Measurements from ENCODE around the gene SLC36A4.

The SLC36A4 gene

GRCh38 chr11:93143186-93143585 lies 54.6 kb downstream of the SLC36A4 start:
- ChIA-PET POLR2A (ENCODE audit: low non-redundant PET) (no interaction called here), CTCF (no interaction called here)
- TF ChIP-seq CTCF (conservative IDR thresholded peaks at IDR 0.05; ENCODE audit: low read depth): no peak
- no peak for DNase-seq (ENCODE audit: low spot score)
- no peak overlapping the region for H3K27ac ChIP-seq

- DNase-seq (ENCODE audit: low spot score): no peak
- ChIA-PET CTCF (no interaction called here), POLR2A (ENCODE audit: low non-redundant PET) (no interaction called here)
- TF ChIP-seq CTCF (conservative IDR thresholded peaks at IDR 0.05; ENCODE audit: low read depth): no peak
- H3K27ac ChIP-seq: no peak overlapping the region
Measured at GRCh38 chr11:93133488-93134109, 64.2 kb downstream of the SLC36A4 start.

GRCh38 chr11:93132836-93133235 lies 65.0 kb downstream of the SLC36A4 start:
- CTCF ChIA-PET: interaction anchor here (0.6 kb wide), 1 partner anchor 16 kb away, joined by 4 read pairs; no protein-coding TSS in a partner anchor
- no peak overlapping the region for H3K27ac ChIP-seq
- POLR2A ChIA-PET (ENCODE audit: low non-redundant PET): no interaction called here
- DNase-seq (ENCODE audit: low spot score): no peak
- no peak for TF ChIP-seq CTCF (conservative IDR thresholded peaks at IDR 0.05; ENCODE audit: low read depth)

- DNase-seq (ENCODE audit: low spot score): no peak
- no peak for TF ChIP-seq CTCF (conservative IDR thresholded peaks at IDR 0.05; ENCODE audit: low read depth)
- POLR2A ChIA-PET (ENCODE audit: low non-redundant PET): no interaction called here
- no peak overlapping the region for H3K27ac ChIP-seq
- CTCF ChIA-PET: no interaction called here
Measured at GRCh38 chr11:93131709-93132108, 66.1 kb downstream of the SLC36A4 start.

- TF ChIP-seq CTCF (conservative IDR thresholded peaks at IDR 0.05; ENCODE audit: low read depth): no peak
- CTCF ChIA-PET: no interaction called here
- POLR2A ChIA-PET (ENCODE audit: low non-redundant PET): no interaction called here
- H3K27ac ChIP-seq: no peak overlapping the region
- no peak for DNase-seq (ENCODE audit: low spot score)
Measured at GRCh38 chr11:93128574-93128973, 69.2 kb downstream of the SLC36A4 start.

GRCh38 chr11:93123351-93123898 lies 74.4 kb downstream of the SLC36A4 start:
- DNase-seq (ENCODE audit: low spot score): no peak
- H3K27ac ChIP-seq: no peak overlapping the region
- ChIA-PET CTCF (no interaction called here), POLR2A (ENCODE audit: low non-redundant PET) (no interaction called here)
- TF ChIP-seq CTCF (conservative IDR thresholded peaks at IDR 0.05; ENCODE audit: low read depth): no peak
